ENCODE measurements around the gene CYP3A5.

DNA sequence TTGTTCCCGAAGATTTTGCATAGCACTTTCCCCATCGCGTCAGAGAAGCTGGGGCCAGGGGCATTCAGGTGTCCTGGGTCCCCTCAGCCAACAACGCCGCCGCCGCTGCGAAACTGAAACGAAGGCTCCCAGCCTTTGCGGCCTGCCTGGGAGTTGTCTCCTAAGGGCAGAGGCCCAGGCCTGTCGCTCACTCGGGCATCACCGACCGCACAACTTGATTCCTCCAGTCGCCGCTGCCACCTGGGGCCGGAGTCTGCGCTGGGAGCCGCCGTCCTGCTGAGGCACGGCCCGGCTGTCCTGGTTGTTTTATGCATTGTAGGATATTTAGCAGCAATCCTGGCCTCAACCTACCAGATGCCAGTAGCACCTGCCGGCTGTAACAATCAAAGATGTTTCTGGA lies 41.1 kb downstream of the CYP3A5 start:
- TF ChIP-seq, protein P1, sequence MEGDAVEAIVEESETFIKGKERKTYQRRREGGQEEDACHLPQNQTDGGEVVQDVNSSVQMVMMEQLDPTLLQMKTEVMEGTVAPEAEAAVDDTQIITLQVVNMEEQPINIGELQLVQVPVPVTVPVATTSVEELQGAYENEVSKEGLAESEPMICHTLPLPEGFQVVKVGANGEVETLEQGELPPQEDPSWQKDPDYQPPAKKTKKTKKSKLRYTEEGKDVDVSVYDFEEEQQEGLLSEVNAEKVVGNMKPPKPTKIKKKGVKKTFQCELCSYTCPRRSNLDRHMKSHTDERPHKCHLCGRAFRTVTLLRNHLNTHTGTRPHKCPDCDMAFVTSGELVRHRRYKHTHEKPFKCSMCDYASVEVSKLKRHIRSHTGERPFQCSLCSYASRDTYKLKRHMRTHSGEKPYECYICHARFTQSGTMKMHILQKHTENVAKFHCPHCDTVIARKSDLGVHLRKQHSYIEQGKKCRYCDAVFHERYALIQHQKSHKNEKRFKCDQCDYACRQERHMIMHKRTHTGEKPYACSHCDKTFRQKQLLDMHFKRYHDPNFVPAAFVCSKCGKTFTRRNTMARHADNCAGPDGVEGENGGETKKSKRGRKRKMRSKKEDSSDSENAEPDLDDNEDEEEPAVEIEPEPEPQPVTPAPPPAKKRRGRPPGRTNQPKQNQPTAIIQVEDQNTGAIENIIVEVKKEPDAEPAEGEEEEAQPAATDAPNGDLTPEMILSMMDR (conservative IDR thresholded peaks at IDR 0.05; ENCODE audit: low read depth, low read length) = no peak
- TF ChIP-seq POLR2A (IDR thresholded peaks at IDR 0.05; ENCODE audit: low read depth, low read length) (no peak), CEBPB (IDR thresholded peaks at IDR 0.05; ENCODE audit: low read depth, low read length) (no peak), USF2 (IDR thresholded peaks at IDR 0.05; ENCODE audit: low read depth, low read length) (no peak), RAD21 (IDR thresholded peaks at IDR 0.05; ENCODE audit: low read length) (no peak), SMC3 (IDR thresholded peaks at IDR 0.05; ENCODE audit: low read depth, low read length) (no peak), RFX5 (IDR thresholded peaks at IDR 0.05; ENCODE audit: low read depth, low read length) (no peak), RCOR1 (IDR thresholded peaks at IDR 0.05; ENCODE audit: insufficient replicate concordance, low read length) (no peak), BHLHE40 (IDR thresholded peaks at IDR 0.05; ENCODE audit: low read depth, low read length) (no peak), ELK1 (IDR thresholded peaks at IDR 0.05; ENCODE audit: borderline replicate concordance, low read depth, low read length) (no peak), MAZ (IDR thresholded peaks at IDR 0.05; ENCODE audit: borderline replicate concordance, low read depth, low read length) (no peak), FOS (IDR thresholded peaks at IDR 0.05; ENCODE audit: low read depth, low read length) (no peak)

Measured in IMR-90 (cell line).